ENCODE results near the gene APH1B.

The APH1B gene

DNA sequence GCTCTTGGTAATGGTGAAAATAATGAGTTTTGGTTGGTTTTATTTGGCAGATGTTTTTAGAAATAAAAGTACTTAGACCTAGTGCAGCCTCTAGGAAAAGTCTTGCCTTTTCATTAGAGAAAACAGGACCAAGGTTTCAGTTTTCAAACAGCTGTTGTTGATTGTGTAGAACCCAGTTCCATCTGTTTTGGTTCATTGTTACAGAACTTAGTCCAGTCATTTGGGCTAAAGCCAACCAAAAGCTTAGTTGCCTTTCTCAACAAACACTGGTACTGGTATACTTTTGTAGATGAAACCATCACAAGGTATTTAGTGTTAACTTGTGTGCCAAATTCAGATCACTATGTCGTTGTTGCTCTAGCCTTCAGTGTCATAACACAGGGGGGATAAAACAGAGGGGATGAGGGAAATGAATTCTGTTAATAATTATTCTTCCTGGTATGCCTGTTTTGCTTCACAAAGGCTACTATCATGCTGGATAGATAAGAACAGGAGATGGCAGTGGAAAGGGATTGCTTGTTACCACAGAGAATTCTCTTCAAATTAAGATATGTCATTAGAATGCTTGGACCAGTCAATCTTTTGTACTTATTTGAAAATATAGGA lies 12.6 kb upstream of the APH1B start:
- no peak for TF ChIP-seq Cebpa-rat (IDR thresholded peaks at IDR 0.05)
- no peak overlapping the region for H3K27ac ChIP-seq
- no peaks in the 10 kb centered on the region for H3K27me3 ChIP-seq
- H3K9me3 ChIP-seq = no peaks in the 10 kb centered on the region
- H4K20me1 ChIP-seq = no peaks in the 10 kb centered on the region
- no peak overlapping the region for H3K4me3 ChIP-seq
- no peaks in the 10 kb centered on the region for H3K4me1 ChIP-seq
- no peak overlapping the region for H3K4me2 ChIP-seq
- no peak overlapping the region for H3K9ac ChIP-seq
- peaks cover 69% of the 10 kb centered on the region for H3K36me3 ChIP-seq

DNA sequence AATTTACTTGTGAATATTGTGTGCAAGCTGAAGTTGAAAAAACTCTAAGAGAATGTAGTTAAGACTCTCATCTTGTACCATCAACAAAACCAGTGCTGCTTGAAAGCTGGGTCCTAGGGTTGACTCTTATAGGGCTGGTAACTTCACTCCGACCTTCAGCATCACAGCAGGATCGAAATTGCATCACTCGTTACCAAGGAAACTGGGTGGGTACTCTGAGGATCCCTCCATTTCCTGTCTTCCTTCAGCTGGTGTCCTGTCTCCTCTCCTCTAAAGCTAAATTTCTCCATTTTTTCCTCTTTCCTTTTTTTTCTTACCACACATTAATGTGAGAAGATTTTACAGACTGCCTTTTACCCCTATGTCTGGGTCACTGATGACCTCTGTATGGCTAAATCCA lies 3.0 kb upstream of the APH1B start:
- Histone ChIP-seq H3K4me2 (no peak overlapping the region), H3K27ac (no peak overlapping the region), H3K9ac (no peak overlapping the region), H3K4me1 (peaks cover 32% of the 10 kb centered on the region), H4K20me1 (no peaks in the 10 kb centered on the region), H3K4me3 (no peak overlapping the region), H3K9me3 (no peaks in the 10 kb centered on the region), H3K27me3 (no peaks in the 10 kb centered on the region), H3K36me3 (0 out of 2 replicates have a peak, but pooled peaks cover 6% of the 10 kb centered on the region)
- no peak for TF ChIP-seq Cebpa-rat (IDR thresholded peaks at IDR 0.05)

DNA sequence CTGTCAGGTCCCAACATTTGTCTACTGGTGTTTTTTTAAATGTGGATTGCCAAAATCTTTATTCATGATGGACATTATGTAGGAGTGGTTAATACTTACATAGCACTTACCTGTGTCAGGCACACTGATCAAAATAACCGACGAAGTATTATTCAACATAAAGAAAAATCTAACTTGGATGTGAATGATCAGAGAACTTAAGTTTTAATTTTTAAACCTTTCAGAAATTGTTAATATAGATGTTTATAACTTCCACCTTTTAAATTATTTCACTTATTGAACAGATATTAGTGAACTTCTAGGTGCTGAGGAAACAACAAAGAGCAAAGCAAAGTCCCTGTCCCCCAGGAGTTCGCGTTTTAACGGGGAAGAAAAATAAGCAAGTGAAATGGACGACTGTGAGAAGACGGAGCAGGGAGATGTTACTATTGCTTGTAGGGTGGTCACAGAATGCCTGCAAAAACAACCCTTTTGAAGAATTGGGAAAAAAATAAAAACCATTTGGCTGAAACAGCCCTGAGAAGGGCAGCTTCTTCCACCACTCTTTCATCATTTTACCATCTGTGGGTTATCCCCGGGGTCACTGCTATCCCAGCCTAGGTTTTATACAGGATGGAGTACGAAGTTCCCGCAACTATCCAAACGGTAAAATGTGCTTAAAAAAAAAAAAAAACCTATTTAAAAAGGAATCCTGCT lies 915 bp upstream of the APH1B start:
- H3K27me3 ChIP-seq = no peaks in the 10 kb centered on the region
- peaks cover 21% of the 10 kb centered on the region for H3K36me3 ChIP-seq
- H3K4me3 ChIP-seq = peak overlapping the region; percentile 84
- H3K9me3 ChIP-seq = no peaks in the 10 kb centered on the region
- peaks cover 32% of the 10 kb centered on the region for H3K4me1 ChIP-seq
- H3K9ac ChIP-seq = peak overlapping the region; percentile 80
- H4K20me1 ChIP-seq = no peaks in the 10 kb centered on the region
- no peak for TF ChIP-seq Cebpa-rat (IDR thresholded peaks at IDR 0.05)
- H3K27ac ChIP-seq = peak overlapping the region; percentile 77
- H3K4me2 ChIP-seq = peak overlapping the region; percentile 85

DNA sequence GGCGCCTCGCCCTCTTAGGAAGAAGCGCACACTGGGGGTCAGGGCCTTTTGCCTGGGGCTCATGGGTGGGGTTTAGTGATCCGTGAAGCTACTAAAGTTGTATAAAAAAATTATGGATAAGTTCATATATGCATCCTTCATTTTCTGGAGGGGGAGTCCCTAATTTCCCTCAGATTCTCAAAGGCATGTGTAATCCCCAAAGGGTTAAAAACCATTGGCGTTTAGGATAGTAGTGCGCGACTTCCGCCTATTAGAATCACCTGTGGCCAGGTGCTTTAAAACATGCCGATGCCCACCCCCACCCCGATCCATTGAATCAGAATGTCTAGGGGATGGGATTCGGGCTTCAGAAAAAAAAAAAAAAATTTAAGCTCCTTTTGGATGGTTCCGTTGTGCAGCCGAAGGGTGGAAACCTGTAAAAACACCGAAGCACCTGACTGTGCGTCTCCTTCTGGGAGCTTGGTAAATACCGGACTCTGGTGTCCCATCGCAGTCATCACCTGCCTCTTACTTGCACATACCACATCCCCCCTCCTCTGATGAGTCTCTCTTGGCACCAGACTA lies 570 bp downstream of the APH1B start:
- peak overlapping the region; percentile 86 for H3K4me2 ChIP-seq
- no peaks in the 10 kb centered on the region for H3K27me3 ChIP-seq
- peaks cover 15% of the 10 kb centered on the region for H3K36me3 ChIP-seq
- no peak for TF ChIP-seq Cebpa-rat (IDR thresholded peaks at IDR 0.05)
- peak overlapping the region; percentile 89 for H3K27ac ChIP-seq
- H3K9me3 ChIP-seq = no peaks in the 10 kb centered on the region
- peak overlapping the region; percentile 88 for H3K9ac ChIP-seq
- H3K4me1 ChIP-seq = peaks cover 32% of the 10 kb centered on the region
- no peaks in the 10 kb centered on the region for H4K20me1 ChIP-seq
- H3K4me3 ChIP-seq = peak overlapping the region; percentile 84

DNA sequence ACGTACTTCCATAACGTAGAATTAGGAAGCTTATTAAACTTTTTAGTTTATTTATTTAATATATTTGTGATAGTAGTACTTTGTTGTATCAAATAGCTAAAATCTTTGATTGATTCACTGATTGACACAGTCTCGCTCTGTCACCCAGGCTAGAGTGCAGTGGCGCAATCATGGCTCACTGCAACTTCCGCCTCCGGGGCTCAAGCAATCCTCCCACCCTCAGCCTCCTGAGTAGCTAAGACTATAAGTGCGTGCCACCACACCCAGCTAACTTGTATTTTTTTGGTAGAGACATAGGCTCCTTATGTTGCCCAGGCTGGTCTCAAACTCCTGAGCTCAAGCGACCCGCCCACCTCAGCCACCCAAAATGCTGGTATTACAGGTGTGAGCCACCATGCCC lies 5.7 kb downstream of the APH1B start:
- no peak overlapping the region for H3K27ac ChIP-seq
- no peaks in the 10 kb centered on the region for H4K20me1 ChIP-seq
- TF ChIP-seq Cebpa-rat (IDR thresholded peaks at IDR 0.05) = no peak
- peaks cover 5% of the 10 kb centered on the region for H3K4me1 ChIP-seq
- H3K9ac ChIP-seq = no peak overlapping the region
- peaks cover 40% of the 10 kb centered on the region for H3K36me3 ChIP-seq
- no peak overlapping the region for H3K4me3 ChIP-seq
- no peaks in the 10 kb centered on the region for H3K9me3 ChIP-seq
- no peak overlapping the region for H3K4me2 ChIP-seq
- H3K27me3 ChIP-seq = no peaks in the 10 kb centered on the region

DNA sequence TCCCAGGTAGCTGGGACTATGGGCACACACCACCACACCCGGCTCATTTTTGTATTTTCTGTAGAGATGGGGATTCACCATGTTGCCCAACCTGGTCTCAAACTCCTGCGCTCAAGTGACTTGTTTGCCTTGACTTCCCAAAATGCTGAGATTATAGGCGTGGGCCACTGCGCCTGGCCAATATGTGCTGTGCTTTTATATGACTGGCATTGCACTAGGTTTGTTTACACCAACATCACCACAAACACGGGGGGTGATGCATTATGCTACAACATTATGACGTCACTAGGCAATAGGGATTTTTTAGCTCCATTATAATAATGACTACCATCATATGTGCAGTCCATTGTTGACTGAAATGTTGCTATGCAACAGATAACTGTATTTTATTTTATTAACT lies 6.9 kb downstream of the APH1B start:
- Histone ChIP-seq H3K9me3 (no peaks in the 10 kb centered on the region), H3K27ac (no peak overlapping the region), H3K36me3 (peaks cover 40% of the 10 kb centered on the region), H3K9ac (no peak overlapping the region), H3K4me3 (no peak overlapping the region), H3K4me1 (no peaks in the 10 kb centered on the region; the same call in 1 of the 2 replicates), H3K27me3 (no peaks in the 10 kb centered on the region), H3K4me2 (no peak overlapping the region), H4K20me1 (no peaks in the 10 kb centered on the region)
- no peak for TF ChIP-seq Cebpa-rat (IDR thresholded peaks at IDR 0.05)

DNA sequence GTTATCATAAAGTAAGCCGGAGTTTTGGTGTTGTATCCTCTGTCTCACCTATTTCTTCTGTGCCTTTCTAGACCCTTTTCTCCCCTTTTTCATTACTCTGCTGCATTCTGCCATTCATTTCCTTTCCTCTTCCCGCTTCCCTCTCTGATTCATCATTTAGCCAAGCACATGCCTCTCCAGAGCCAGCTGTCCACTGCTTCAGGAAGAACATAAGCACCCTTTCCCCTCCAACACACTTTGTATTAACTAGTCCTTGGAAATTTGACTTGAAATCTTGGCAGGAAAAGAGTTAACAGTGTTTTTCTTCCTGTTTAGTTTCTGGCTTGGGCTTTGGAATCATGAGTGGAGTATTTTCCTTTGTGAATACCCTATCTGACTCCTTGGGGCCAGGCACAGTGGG lies 9.7 kb downstream of the APH1B start:
- Histone ChIP-seq H3K4me1 (no peaks in the 10 kb centered on the region; the same call in 1 of the 2 replicates), H3K27me3 (no peaks in the 10 kb centered on the region), H3K27ac (no peak overlapping the region), H3K4me2 (no peak overlapping the region), H3K36me3 (peaks cover 25% of the 10 kb centered on the region), H3K9ac (no peak overlapping the region), H3K4me3 (no peak overlapping the region), H4K20me1 (no peaks in the 10 kb centered on the region), H3K9me3 (no peaks in the 10 kb centered on the region)
- TF ChIP-seq Cebpa-rat (IDR thresholded peaks at IDR 0.05) = no peak

DNA sequence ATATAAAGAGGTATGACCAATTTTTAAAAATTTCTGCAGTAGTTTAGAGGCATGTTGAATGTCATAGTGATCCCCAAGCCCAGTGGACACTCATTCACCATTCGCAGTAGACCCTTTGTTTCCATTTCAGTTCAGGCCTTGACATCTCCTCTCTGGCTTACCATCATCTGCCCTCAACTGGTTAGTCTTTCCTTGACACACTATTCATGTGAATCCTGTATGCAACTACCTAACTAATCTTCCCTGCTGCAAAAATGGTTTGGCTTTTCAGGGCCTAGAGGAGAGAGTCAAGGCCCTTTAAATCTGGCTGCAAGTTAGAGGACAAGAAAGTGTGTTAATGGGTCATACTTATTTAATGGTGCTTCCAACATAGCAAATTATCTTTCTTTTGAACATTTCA lies 10.9 kb downstream of the APH1B start:
- Histone ChIP-seq H3K4me3 (no peak overlapping the region), H3K4me2 (no peak overlapping the region), H4K20me1 (no peaks in the 10 kb centered on the region), H3K9ac (no peak overlapping the region), H3K4me1 (no peaks in the 10 kb centered on the region), H3K36me3 (peaks cover 30% of the 10 kb centered on the region), H3K27me3 (no peaks in the 10 kb centered on the region), H3K27ac (no peak overlapping the region), H3K9me3 (no peaks in the 10 kb centered on the region)
- TF ChIP-seq Cebpa-rat (IDR thresholded peaks at IDR 0.05) = no peak

DNA sequence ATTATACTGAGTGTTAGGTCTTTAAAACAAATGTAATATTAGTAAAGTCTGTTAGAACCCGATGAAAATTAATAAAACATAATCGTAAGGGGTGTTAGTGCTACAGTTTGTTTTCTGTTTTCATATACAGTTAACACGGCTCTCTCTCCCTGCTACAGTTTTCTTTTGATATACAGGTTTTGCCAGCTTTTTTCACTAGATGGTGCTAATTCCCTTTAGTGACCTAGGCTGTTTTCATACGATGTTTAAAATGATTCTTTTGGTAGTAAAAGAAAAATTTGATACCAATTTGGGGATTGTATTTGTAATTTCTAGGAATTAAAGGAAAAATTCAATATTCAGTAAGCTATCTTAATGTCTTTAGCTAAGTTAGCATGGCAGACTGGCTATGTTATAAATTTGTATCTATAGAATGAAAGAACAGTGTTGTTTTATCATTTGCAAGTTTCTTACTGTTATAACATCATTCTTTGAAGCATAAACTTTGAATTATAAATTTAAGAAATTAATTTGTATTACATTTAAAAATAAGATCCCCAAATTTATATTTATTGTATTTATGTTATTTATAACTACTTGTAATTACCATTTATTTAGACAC lies 11.5 kb downstream of the APH1B start:
- H3K27me3 ChIP-seq = no peaks in the 10 kb centered on the region
- no peaks in the 10 kb centered on the region for H3K4me1 ChIP-seq
- no peaks in the 10 kb centered on the region for H3K9me3 ChIP-seq
- H3K4me2 ChIP-seq = no peak overlapping the region
- no peak overlapping the region for H3K9ac ChIP-seq
- no peak overlapping the region for H3K27ac ChIP-seq
- H4K20me1 ChIP-seq = no peaks in the 10 kb centered on the region
- TF ChIP-seq Cebpa-rat (IDR thresholded peaks at IDR 0.05) = no peak
- peaks cover 30% of the 10 kb centered on the region for H3K36me3 ChIP-seq
- H3K4me3 ChIP-seq = no peak overlapping the region

DNA sequence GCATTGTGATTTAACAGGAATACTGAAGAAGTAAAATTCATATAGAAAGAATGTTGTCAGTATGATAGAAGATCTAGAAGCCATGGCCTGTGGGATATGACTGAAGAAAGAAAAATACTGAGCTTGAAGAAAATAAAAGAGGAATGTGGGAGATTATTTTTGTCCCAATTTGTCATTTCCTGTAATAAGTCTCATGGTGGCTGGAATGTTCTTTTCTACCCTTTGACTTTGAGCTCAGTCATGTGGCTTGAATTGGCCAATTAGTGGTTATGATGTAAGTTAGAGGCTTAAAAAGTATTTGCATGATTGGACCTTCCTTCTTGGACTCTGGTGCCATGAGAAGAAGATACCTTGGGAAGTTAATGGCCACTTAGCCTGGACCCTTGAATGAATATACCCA lies 14.1 kb downstream of the APH1B start:
- Histone ChIP-seq H4K20me1 (no peaks in the 10 kb centered on the region), H3K9me3 (no peaks in the 10 kb centered on the region), H3K27ac (no peak overlapping the region), H3K4me3 (no peak overlapping the region), H3K36me3 (peaks cover 21% of the 10 kb centered on the region), H3K4me1 (peaks cover 6% of the 10 kb centered on the region; the same call in 1 of the 2 replicates), H3K4me2 (no peak overlapping the region), H3K9ac (no peak overlapping the region), H3K27me3 (no peaks in the 10 kb centered on the region)
- TF ChIP-seq Cebpa-rat (IDR thresholded peaks at IDR 0.05) = no peak

Measured in BLaER1 (cell line).